RWPE1 (cell line): ENCODE data around the gene ULK4.

ENCODE experiments used
- CTCF ChIA-PET: fragments of 350-600 bp; sonication (Branson Sonifier 250); formaldehyde crosslinking; extraction: SDS; loops from one replicate; lab custom pipeline; 2021; lab: Yijun Ruan, JAX
- POLR2A ChIA-PET: fragments of 400-600 bp; formaldehyde crosslinking; extraction: SDS; loops from one replicate; lab custom pipeline; 2020; ENCODE audit warnings: antibody characterized with exemption; ENCODE audit not compliant: low non-redundant PET; lab: Yijun Ruan, JAX
- DNase-seq: peaks from one replicate; pipeline ENCODE4 v3.0.0; 2012; ENCODE audit warnings: low spot score
- H3K27ac ChIP-seq: fragments of 450-650 bp; 2 replicates; pipeline ENCODE4 v1.5.1; 2017
- TF ChIP-seq, protein P1 (sequence below): fragments of 450-650 bp; conservative IDR thresholded peaks from 2 replicates; pipeline ENCODE4 v1.5.1; 2017; ENCODE audit warnings: low read depth, mild to moderate bottlenecking

Gene ULK4

DNA sequence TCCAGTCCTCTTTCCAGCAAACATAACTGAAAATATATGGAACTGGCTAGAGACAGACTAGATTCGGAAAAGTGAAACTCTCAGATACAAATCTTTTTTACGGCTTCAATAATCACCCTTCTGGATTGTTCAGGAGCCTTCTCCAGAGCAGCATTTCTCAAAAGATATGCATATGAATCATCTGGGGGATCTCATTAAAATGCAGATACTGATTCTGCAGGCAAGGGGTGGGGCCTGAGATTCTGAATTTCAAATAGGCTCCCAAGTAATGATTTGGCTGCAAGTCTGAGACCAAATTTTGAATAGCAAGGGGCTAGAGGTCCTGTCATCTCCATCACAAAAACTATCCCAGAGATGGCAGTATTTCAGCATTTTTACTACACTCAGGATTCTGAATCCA is 597.2 kb downstream of the ULK4 start:
- H3K27ac ChIP-seq = no peak overlapping the region
- TF ChIP-seq, protein P1, sequence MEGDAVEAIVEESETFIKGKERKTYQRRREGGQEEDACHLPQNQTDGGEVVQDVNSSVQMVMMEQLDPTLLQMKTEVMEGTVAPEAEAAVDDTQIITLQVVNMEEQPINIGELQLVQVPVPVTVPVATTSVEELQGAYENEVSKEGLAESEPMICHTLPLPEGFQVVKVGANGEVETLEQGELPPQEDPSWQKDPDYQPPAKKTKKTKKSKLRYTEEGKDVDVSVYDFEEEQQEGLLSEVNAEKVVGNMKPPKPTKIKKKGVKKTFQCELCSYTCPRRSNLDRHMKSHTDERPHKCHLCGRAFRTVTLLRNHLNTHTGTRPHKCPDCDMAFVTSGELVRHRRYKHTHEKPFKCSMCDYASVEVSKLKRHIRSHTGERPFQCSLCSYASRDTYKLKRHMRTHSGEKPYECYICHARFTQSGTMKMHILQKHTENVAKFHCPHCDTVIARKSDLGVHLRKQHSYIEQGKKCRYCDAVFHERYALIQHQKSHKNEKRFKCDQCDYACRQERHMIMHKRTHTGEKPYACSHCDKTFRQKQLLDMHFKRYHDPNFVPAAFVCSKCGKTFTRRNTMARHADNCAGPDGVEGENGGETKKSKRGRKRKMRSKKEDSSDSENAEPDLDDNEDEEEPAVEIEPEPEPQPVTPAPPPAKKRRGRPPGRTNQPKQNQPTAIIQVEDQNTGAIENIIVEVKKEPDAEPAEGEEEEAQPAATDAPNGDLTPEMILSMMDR = no peak
- ChIA-PET POLR2A (no interaction called here), CTCF (no interaction called here)
- DNase-seq = no peak

DNA sequence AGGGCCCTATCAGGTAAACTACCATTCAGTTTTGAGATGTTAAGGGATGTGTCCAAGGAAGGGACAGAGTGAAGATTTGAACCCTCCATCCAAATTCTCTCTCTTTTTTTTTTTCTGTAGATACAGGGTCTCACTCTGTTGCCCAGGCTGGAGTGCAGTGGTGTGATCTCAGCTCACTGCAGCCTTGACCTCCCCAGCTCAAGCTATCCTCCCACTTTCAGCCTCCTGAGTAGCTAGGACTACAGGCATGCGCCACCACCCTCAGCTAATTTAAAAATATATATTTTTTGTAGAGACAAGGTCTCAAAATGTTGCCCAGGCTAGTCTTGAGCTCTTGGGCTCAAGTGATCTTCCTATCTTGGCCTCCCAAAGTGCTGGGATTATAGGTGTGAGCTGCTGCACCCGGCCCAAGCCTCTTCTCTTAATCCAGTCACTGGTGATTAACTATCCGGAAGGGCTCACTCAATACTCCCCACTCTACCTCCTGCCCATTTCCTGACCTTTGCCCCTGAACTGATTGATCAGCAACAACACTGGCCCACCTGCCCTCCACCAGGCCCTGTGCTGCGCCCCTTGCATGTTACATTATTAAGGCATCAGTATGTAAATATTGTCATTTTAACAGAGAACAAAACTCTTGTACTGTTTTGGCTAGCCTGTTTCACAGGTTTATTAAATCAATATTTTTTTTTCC is 597.9 kb downstream of the ULK4 start:
- ChIA-PET CTCF (interaction anchor here (0.6 kb wide), 1 partner anchor 11 kb away, joined by 4 read pairs; no protein-coding TSS in a partner anchor), POLR2A (no interaction called here)
- TF ChIP-seq, protein P1 = no peak
- DNase-seq = no peak
- no peak overlapping the region for H3K27ac ChIP-seq

DNA sequence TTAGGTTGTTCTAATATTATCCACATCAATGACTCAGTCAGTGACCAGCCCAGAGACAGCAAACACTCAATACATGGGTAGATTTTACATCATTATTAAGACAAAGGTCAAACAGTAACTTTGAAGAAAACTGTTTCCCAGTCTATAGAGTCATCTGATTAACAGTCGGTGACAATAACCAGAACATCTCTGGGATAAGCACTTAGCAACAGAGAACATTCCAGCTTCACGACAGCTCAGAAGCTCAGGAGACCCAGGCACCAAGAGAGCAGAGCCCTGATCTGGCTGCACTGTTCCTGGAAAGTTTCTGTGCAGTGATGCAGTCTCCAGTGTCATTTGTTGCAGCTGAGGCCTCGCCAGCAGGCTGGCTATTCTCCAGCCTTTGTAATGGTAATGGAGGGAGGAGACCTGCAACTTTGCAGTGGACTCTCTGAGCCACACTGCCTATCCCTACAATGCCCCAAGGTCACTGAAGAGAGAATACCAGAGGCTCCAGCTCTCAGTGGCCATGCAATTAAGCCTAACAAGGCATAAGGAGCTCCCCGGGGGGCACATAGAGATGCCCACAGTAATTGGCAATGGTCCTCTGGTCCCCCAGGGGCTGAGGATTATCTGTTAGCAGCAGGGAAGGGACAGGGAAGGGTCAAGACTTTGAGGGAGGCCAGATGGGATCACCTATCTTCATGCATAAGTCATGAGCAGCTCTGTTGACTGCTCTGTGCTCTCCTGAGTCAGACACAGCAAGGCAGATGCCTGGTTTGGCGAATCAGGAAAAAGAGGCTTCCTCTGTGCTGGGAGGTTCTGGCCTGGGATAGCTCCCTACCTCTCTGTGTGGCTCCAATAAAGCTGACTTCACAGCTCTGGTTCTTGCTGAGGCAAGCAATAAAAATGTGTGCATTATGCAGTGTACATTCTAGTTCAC is 599.0 kb downstream of the ULK4 start:
- POLR2A ChIA-PET = no interaction called here

DNA sequence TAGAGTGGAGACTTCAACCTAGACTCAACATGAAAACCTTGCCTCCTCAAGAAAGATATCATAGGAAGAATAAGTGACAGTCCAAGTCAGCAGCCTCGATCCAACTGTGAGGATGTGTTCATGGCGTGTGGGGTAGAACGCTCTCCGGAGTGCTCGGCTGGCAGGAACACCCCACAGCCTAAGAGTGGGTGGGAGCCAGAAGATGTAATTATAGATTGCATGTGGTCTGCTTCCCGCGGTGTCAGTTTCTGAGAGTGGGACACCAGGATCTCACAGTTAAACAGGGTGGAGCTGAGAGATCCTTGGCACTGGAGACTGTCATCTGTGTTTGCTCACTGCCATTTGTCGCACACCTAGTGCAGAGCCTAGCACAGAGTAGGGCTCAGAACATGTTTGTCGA is 604.6 kb downstream of the ULK4 start:
- TF ChIP-seq, protein P1 = no peak
- no peak overlapping the region for H3K27ac ChIP-seq
- CTCF ChIA-PET = no interaction called here
- POLR2A ChIA-PET = no interaction called here
- DNase-seq = no peak

More for the DNA sequence above, 599.0 kb downstream of the ULK4 start:
- CTCF ChIA-PET = no interaction called here
- DNase-seq = no peak
- no peak overlapping the region for H3K27ac ChIP-seq
- TF ChIP-seq, protein P1 = no peak

DNA sequence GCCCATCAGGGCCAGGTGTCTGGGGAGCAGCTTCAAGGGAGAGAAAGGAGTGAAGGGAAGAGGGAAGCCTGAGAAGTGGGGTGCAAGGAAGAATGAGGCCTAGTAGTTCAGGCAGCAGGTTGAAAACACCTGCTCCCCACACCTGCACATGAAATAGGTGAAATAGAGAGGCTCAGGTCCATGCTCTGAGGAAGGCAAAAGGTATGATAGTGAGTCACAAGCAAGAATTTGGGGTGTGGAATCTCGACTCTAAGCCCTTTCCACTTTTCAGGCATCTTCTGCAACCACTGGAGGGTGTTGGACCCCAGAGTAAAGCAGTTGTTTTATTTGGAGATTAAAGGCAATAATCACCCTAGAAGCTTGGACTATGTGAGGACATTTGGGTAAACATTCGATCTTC is 605.1 kb downstream of the ULK4 start:
- no peak overlapping the region for H3K27ac ChIP-seq
- CTCF ChIA-PET = no interaction called here
- POLR2A ChIA-PET = no interaction called here
- TF ChIP-seq, protein P1 = no peak
- peak; percentile 8 for DNase-seq

DNA sequence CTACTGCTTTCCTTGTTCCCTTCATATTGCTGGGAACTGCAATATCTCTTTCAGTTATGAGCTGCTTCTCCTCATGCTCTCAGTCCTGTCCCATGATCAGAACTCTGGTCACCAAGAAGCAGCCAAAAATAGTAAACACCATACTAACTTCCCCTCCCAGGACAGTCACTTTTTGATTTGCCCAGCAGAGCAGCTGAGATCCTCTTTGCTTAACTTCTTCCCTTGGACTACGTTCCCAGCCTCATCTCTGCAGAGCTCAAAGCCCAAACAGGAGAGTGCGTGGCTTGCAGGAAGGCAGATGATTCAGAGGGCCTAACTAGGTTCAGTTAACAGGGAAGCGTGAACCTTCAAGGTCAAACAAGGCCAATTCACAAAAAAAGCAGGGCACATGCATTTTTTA is 609.4 kb downstream of the ULK4 start:
- POLR2A ChIA-PET = no interaction called here
- no peak for DNase-seq
- no peak overlapping the region for H3K27ac ChIP-seq
- TF ChIP-seq, protein P1 = no peak
- CTCF ChIA-PET = interaction anchor here (0.8 kb wide), 1 partner anchor 11 kb away, joined by 4 read pairs; no protein-coding TSS in a partner anchor
